Ramos (cell line): ENCODE results near the gene OR8J1.
"Not testable (repeated sequence)": the region's sequence is repeated elsewhere in the genome, so short reads cannot be mapped to it uniquely, and the experiment has no call there.

Experiments
- in situ Hi-C: fragments of 300-500 bp; cut with MboI; formaldehyde crosslinking; loops from one replicate; pipeline ENCODE4 v1.14.3; 2022; ENCODE audit warnings: low sequenced_read_pairs; ENCODE audit not compliant: unreplicated experiment

The OR8J1 gene

GRCh38 chr11:56353991-56354390, at the start of gene OR8J1:
TSS of gene OR8J1 (plus strand) at chr11:56354291. CDS start at chr11:56360247, 5,956 bp downstream.
- in situ Hi-C loops, result no loop called here

- in situ Hi-C loops, result no loop called here
Measured at GRCh38 chr11:56307836-56308235, 46.3 kb upstream of the OR8J1 start.

- in situ Hi-C loops, result no loop called here
Measured at GRCh38 chr11:56314844-56315243, 39.2 kb upstream of the OR8J1 start, which contains the start of gene OR8K3. TSS of gene OR8K3 (plus strand) at chr11:56315144. CDS start at chr11:56318307, 3,163 bp downstream.

GRCh38 chr11:56331861-56332491, 22.1 kb upstream of the OR8J1 start:
- in situ Hi-C loops, result no loop called here

GRCh38 chr11:56333156-56333555, 20.9 kb upstream of the OR8J1 start:
- in situ Hi-C loops, result no loop called here

GRCh38 chr11:56340289-56340688, 13.8 kb upstream of the OR8J1 start:
- in situ Hi-C loops, result no loop called here

- in situ Hi-C loops, result no loop called here
Measured at GRCh38 chr11:56345739-56346138, 8.4 kb upstream of the OR8J1 start, which contains the start of gene OR8K1. TSS of gene OR8K1 (plus strand) at chr11:56346039. CDS start at chr11:56346039, 0 bp downstream.

GRCh38 chr11:56375324-56375723, 21.2 kb downstream of the OR8J1 start, which contains the start of gene OR8U1:
TSS of gene OR8U1 (plus strand) at chr11:56375624. CDS start at chr11:56375624, 0 bp downstream.
- in situ Hi-C loops, result no loop called here

GRCh38 chr11:56380120-56380519, 26.0 kb downstream of the OR8J1 start:
- in situ Hi-C loops, result no loop called here

- in situ Hi-C loops, result no loop called here
Measured at GRCh38 chr11:56394381-56394780, 40.3 kb downstream of the OR8J1 start.

GRCh38 chr11:56396047-56396446, 42.0 kb downstream of the OR8J1 start:
- in situ Hi-C loops, result no loop called here

GRCh38 chr11:56401858-56402461, 47.9 kb downstream of the OR8J1 start:
- in situ Hi-C loops, result not testable (repeated sequence)

- in situ Hi-C loops, result no loop called here
Measured at GRCh38 chr11:56404393-56404792, 50.3 kb downstream of the OR8J1 start.

- in situ Hi-C loops, result no loop called here
Measured at GRCh38 chr11:56410801-56411200, 56.7 kb downstream of the OR8J1 start.
